HG03103 (cell line): ENCODE measurements around the gene MAB21L4.

Source experiments
- ATAC-seq: cut with Tn5 transposase; IDR thresholded peaks from one replicate; pipeline ENCODE4 v1.9.1; 2021; ENCODE audit warnings: low read depth; ENCODE audit not compliant: unreplicated experiment

The MAB21L4 gene

GRCh38 chr2:240895656-240896388 is at the start of gene MAB21L4:
Gene MAB21L4 (minus strand): TSS chr2:240896156. CDS start chr2:240895997, 159 bp downstream.
- ATAC-seq, result no peak

DNA sequence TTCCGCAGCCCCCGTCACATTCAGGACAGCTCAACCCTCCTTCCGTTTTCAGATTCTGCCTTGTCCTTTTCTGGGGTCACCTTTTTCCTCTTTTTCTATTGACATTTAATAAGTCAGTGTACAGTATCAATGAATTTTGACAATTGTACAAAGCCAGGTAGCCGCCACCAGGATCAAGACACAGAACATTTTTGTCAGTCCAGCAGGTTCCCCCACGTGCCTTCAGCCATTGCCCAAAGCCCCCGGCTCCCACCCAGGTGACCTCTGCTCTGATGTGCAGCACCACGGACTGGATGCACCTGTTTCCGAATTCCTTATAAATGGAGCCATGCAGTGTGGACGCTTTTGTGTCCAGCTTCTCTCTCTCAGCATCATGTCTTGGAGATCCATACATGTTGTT is 40.1 kb upstream of the MAB21L4 start:
- no peak for ATAC-seq

DNA sequence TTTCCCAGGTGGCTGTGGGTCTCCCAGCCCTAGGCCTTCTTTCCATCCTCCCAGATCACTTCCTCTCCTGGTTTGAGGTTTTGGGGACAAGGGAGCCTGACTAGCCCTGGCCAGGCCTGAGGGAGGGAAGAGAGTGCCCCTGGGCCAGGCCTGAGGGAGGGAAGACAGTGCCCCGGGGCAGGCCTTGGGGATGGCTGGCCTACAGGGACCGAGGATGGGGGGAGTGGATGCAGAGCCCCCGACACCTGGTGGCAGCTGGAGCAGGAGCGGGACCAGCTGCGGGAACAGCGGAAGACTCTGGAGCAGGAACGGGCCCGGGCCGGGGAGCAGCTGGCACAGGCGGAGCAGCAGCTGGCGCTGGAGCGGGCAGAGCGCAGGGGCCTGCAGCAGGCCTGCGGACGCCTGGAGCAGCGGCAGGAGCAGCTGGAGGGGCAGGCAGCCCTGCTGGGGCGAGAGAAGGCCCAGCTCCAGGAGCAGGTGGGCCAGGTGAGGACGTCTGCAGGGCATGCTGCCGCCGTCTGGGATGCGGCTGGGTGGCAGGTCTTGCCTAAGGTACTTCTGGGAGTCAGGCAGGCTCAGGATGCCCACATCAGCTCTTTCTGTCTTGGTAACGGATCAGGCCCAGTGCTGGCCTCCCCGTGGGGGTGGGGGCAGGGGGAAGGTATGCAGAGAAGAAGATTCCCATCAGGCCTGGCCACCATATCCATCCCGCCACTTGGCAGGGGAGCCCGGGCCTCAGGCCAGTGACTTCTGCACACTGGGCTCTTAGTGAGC is 39.3 kb upstream of the MAB21L4 start:
- ATAC-seq, result no peak

- no peak for ATAC-seq
These were observed 38.7 kb upstream of the MAB21L4 start for GRCh38 chr2:240934701-240935102.

DNA sequence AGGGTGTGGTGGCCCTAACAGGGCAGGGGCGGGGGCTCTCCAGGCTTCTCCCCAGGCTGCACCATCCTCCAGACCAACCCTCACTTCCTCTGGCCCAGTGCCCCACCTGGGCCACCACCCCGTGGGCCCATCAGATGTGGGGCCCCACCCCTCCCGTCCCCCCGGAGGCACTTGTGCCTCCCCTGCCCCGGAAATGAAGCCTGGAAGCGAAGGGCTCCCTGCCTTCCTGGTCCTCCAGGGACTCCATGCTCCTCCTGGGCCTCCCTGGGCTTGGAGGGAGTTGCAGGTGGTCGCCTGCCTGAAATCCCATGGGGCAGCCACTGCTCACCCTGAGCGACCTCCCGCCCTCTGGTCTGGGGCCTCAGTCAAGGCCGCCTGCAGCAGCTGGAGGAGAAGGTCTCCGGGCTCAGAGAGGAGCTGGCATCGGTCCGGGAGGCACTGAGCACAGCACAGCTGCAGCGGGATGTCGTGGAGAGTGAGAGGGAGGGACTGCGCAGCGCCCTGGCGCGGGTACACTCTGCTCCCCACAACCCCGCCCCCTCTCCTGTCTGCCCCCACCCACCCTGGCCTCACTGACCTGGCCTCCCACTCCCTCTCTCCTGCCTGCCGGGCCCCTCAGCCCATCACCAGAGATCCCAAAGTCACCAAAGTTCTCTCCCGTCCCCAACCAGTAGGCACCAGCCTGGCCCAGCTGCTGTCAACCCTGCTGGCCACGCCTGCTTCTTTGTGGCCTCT is 38.2 kb upstream of the MAB21L4 start:
- no peak for ATAC-seq

GRCh38 chr2:240933048-240933965 is 37.4 kb upstream of the MAB21L4 start:
- no peak for ATAC-seq

DNA sequence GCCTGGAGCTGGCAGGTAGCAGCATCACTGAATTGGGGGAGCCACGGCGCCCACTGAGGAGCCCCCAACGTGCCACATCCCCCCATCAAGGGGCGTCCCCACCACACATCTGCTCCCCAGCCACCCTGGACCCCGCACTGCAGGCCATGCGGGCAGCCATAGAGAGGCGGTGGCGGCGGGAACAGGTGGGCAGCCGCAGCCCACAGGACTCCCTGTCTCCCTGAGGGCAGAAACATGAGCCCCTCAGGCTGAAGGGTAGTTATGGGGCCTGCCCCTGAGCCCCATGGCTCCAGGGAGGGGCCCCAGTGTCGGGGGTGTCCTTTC is 36.7 kb upstream of the MAB21L4 start:
- no peak for ATAC-seq

- ATAC-seq, result no peak
These were observed 36.2 kb upstream of the MAB21L4 start for GRCh38 chr2:240932001-240932723.

GRCh38 chr2:240931319-240931949 is 35.5 kb upstream of the MAB21L4 start:
- no peak for ATAC-seq

DNA sequence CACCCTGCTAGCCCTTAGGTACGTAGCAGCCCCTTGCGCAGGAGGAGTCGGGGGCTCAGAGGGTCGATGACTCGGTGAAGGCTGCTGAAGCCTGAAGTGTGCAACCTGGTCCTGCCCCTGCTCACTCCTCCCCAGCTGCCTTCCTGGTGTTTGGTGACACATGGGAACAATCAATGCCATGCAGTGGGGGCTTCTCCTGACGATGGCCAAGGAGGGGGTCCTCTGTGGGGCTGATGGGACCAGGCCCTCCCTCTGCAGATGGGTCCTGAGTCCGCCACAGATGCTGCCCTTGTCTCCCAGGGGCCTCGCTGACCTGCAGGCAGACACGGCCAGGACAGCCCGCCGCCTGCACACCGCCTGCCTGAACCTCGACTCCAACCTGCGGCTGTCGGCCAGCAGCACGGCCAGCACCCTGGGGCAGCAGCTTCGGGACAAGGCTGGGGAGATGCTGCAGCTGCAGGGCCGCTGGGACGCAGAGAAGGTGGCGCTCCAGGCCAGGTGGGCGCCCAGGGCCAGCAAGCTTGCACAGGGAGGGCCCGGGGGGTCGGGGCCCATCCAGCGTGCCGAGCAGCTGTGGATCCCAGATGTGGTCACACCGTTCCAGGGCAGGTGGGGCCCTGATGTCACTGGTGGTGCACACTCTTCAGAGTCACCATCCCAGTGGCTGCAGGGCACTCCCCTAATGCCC is 34.8 kb upstream of the MAB21L4 start:
- ATAC-seq, result no peak

DNA sequence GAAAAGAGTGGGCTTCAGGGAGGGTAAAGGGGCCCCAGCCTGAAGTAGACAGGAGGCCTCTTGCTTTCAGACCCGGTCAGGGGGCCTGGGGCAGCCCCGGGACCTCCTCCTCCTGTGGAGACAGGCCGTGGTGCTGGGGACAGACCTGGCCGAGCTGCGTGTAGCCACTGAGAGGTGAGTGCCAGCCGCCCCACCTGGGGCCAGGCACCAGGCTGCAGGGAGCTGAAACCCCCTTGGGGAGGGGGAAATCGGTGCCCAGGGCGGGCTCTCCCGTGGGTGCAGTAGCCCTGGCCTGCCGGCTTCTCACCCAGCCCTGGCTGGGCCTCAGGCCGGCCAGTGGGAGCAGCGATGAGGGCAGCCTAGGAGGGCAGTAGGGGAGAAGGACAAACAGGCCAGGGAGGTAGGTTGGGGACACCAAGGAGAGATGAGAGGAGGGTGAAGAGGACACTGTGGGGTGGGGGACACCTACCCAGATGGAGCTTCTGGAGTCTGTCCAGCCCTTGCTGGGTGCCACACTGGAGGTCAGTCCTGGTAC is 34.2 kb upstream of the MAB21L4 start:
- ATAC-seq, result no peak

GRCh38 chr2:240929364-240930095 is 33.6 kb upstream of the MAB21L4 start:
- no peak for ATAC-seq

GRCh38 chr2:240928476-240929363 is 32.8 kb upstream of the MAB21L4 start:
- no peak for ATAC-seq

- ATAC-seq, result no peak
These were observed 31.4 kb upstream of the MAB21L4 start for GRCh38 chr2:240927390-240927781.

- ATAC-seq, result no peak
These were observed 30.8 kb upstream of the MAB21L4 start for GRCh38 chr2:240926516-240927389.
